Measurements from ENCODE around the gene SYT2.

Gene SYT2

GRCh38 chr1:202711949-202712635 lies 1.8 kb upstream of the SYT2 start:
- DNase-seq (ENCODE audit: low spot score), result no peak
- no peak for TF ChIP-seq CTCF (IDR thresholded peaks at IDR 0.05; ENCODE audit: extremely low read depth, missing control alignments)

GRCh38 chr1:202709276-202710041 lies 795 bp downstream of the SYT2 start:
- no peak for DNase-seq (ENCODE audit: low spot score)
- TF ChIP-seq CTCF (IDR thresholded peaks at IDR 0.05; ENCODE audit: extremely low read depth, missing control alignments), result no peak

GRCh38 chr1:202708456-202709275 lies 1.6 kb downstream of the SYT2 start:
- DNase-seq (ENCODE audit: low spot score), result no peak
- no peak for TF ChIP-seq CTCF (IDR thresholded peaks at IDR 0.05; ENCODE audit: extremely low read depth, missing control alignments)

GRCh38 chr1:202706851-202707250 lies 3.4 kb downstream of the SYT2 start:
- no peak for TF ChIP-seq CTCF (IDR thresholded peaks at IDR 0.05; ENCODE audit: extremely low read depth, missing control alignments)
- no peak for DNase-seq (ENCODE audit: low spot score)

GRCh38 chr1:202704601-202705000 lies 5.7 kb downstream of the SYT2 start:
- TF ChIP-seq CTCF (IDR thresholded peaks at IDR 0.05; ENCODE audit: extremely low read depth, missing control alignments), result no peak
- no peak for DNase-seq (ENCODE audit: low spot score)

GRCh38 chr1:202703191-202703590 lies 7.1 kb downstream of the SYT2 start:
- no peak for DNase-seq (ENCODE audit: low spot score)
- TF ChIP-seq CTCF (IDR thresholded peaks at IDR 0.05; ENCODE audit: extremely low read depth, missing control alignments), result no peak

- no peak for TF ChIP-seq CTCF (IDR thresholded peaks at IDR 0.05; ENCODE audit: extremely low read depth, missing control alignments)
- no peak for DNase-seq (ENCODE audit: low spot score)
These were observed 8.2 kb downstream of the SYT2 start for GRCh38 chr1:202702088-202702487.
